ENCODE results near the gene SLC7A4. TPM values are rescaled to one million over a fixed set of nuclear protein-coding genes. Genes with fewer than 3 reads are reported as not detected.
A peak's percentile ranks its signal among the peaks of the same experiment; 100 is the strongest.
"Not testable (repeated sequence)": the region's sequence is repeated elsewhere in the genome, so short reads cannot be mapped to it uniquely, and the experiment has no call there.

The SLC7A4 gene
- total RNA-seq, 1 experiment from 2014 or later = not detected

GRCh38 chr22:21064917-21065864 is 32.8 kb upstream of the SLC7A4 start:
- DNase-seq (ENCODE audit: low read depth) = no peak

GRCh38 chr22:21064425-21064824 is 32.1 kb upstream of the SLC7A4 start:
- DNase-seq (ENCODE audit: low read depth) = not testable (repeated sequence)

GRCh38 chr22:21061660-21062321 is 29.4 kb upstream of the SLC7A4 start:
- not testable (repeated sequence) for DNase-seq (ENCODE audit: low read depth)

DNA sequence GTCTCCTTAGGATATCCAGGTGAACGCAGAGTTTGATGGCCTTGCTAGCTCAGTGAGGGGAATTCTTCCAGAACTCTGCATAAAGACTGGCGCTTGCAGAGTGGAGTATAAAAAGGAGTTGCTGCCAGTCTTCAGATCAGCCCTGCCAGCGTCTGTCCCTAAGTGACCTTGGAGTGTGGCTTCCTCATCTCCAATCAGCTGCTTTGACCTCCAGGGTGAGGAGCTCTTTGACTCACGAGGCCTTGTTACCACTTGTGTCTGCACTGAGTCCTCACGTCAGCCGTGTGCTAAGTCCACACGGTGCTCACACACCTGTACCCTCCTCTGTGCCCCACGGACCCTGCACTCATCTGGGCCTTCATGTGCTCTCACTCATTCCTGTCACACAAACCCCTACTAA is 28.0 kb upstream of the SLC7A4 start:
- DNase-seq (ENCODE audit: low read depth) = not testable (repeated sequence)

DNA sequence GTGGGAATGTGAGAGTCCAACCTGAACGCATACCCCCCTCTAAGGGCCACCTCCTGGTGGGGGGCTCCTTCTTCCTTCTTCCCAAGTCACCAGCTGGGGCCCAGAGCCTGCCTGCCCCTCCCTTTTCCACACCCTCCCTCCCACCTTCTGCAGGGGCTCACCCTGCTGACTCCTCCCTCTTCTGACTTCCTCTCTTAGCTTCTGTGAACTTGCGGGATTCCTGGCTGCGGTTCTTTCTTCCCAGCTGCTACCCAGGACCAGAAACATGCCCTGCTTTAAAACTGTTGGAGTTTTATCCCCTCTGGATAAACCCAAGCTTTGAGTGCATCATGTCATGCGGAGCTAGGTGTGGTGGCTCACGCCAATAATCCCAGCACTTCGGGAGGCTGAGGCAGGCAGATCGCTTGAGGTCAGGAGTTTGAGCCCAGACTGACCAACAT is 23.5 kb upstream of the SLC7A4 start:
- no peak for DNase-seq (ENCODE audit: low read depth)

GRCh38 chr22:21055564-21055834 is 23.1 kb upstream of the SLC7A4 start:
- no peak for DNase-seq (ENCODE audit: low read depth)

DNA sequence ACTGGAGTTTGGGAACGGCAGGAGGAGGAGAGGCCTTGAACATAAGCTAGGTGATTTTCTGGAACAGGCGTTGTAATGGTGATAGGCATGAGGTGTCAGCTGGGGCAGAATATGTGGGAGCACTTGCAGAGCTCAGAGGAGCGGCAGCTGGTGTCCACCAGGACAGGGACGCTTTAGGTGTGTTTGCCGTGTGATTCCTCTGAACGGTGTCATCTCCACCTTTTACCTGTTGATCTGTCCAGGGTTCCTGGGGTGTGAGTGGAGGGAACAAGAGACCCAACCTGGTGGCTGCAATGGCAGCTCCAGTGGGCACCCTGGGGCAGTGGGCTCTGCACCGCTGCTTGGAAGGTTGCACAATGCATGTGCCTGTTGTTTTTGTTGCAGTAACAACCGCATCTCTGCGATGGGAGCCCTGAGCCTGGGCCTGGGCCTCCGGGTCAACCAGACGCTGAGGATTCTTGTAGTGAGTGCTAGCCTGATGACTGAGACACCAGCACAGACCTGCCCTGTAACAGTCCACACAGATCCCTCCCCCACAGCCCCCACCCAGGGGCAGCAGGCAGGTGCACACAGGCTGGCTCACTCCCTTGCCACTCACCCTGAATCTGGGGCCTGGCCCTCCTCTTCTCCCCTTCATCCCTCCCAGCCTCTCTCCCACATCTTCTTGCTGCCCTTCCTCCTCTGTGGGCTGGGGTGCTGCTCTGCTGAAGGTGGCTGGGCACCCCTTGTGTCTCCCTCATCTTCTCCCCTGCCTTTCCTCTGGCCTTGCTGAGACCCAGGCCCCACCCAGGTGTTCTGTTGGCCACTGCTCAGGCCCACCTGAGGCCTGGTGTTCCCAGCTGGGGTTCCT is 22.6 kb upstream of the SLC7A4 start:
- DNase-seq (ENCODE audit: low read depth) = no peak

DNA sequence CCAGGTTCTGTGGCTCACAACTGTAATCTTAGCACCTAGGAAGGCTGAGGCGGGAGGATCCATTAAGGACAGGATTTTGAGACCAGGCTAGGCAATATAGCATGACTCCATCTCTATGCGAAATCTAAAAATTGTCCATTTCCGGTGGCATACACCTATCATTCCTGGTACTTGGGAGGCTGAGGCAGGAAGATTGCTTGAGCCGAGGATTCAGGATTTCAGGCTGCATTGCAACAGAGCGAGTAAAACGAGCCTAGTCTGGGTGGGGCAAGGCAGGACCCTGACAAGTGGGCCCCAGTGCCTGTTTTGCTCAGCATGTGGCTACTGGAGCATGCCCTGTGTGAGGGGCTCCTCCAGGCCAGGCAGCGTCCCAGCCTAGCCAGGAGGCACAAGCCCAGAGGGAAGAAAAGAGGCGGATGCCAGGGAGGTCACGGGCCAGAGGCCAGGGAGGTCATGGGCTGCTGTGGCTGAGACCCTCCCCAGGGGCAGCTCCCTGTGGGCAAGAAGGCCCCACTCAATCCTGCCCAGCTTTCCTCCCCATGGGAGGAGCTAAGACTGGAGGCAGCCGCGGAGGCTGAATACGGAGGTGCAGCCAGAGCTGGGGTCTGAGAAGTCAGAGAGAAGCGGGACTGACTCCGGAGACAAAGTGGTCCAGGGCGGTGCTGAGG is 21.8 kb upstream of the SLC7A4 start:
- no peak for DNase-seq (ENCODE audit: low read depth)

DNA sequence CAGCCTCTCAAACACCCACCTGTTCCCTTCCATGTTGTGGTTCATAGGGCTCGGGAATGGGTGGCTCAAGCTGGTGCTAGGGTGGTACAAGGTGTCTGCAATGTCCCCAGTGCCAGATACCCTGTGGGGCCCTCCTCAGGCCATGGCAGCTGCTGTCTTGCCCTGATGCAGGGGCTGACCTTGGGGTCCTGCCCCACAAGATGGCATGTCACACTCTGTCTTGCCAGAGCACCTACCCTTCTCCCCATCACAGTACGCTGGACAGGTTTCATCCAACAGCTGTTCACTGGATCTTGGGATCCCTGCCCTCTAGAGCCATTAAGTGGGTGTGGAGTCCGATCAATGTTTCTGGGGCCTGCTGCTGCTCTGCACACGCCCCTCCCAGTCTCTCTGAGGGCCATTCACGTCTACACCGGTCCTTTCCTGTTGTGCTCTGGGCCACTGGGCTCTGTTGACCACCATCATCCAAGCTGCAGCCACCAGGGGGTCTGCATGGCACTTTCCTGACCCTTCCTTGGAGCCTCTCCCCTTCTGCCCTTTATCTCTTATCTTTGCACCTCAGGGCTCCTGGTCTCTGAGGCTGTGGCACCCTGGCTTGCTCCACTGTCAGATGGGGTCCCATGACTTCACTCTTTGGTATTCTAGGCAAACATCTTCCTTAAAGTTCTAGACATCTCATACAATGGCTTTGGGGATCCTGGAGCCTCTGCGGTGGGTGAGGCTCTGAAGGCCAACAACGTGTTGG is 20.5 kb upstream of the SLC7A4 start:
- DNase-seq (ENCODE audit: low read depth) = no peak

DNA sequence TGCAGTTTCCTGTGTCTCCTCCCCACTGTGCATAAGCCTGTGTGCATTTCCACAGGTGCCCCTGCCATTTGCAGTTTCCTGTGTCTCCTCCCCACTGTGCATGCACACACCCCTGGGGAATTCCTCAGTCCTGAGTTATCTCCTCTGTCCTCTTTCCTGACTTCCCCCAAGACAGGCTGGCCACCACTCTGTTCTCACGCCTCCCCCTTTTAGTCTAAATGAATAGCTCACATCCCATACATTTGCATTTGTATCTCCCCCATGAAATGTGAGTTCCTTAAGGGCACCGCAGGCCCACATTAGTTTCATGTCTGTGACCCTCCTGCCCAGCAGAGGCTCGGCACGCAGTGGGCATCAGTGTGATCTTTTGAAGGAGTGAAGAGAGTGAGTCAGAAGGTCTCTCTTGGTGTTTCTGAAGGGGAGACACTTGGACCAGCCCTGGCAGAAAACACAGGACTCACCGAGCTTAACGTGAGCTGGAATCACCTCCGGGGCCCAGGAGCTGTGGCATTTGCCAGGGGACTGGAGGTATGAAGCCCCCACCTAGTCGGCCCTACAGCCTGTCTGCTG is 19.6 kb upstream of the SLC7A4 start:
- DNase-seq (ENCODE audit: low read depth) = peak; percentile 21

GRCh38 chr22:21051145-21051830 is 18.9 kb upstream of the SLC7A4 start:
- DNase-seq (ENCODE audit: low read depth) = no peak

DNA sequence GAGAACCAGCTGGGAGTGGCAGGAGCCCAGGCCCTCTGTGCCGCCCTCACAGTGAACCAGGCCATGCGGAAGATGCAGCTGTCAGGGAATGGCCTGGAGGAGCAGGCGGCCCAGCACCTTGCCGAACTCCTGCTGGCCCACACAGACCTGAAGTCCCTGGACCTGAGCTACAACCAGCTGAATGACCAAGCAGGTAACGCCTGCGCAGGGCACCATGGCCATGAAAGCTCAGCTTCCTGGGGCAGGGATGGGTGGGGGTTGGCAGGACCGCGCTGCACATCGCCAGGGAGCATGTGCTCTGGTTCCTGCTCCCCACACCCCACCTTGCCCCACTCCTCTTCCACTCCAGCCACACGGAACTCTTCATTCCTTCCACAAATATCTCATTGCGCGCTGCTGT is 16.6 kb upstream of the SLC7A4 start:
- DNase-seq (ENCODE audit: low read depth) = not testable (repeated sequence)

DNA sequence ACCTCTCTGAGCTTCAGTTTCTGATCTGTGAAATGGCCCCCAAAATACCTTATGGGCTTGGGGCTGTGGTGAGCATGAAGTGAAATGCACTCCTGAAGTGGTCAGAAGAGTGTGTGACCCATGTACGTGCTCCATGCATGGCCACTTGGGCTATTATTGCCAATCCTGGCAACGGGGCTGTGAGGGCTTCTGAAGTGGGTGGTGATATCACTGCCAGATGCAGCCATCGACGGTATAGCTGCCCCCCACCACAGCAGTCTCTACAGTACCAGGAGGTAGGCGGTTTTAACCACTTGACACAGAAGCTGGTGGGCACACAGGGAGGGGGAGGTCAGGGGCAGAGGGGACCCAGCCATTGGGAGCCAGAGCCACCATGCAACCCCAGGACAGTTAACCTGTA is 16.1 kb upstream of the SLC7A4 start:
- DNase-seq (ENCODE audit: low read depth) = not testable (repeated sequence)

DNA sequence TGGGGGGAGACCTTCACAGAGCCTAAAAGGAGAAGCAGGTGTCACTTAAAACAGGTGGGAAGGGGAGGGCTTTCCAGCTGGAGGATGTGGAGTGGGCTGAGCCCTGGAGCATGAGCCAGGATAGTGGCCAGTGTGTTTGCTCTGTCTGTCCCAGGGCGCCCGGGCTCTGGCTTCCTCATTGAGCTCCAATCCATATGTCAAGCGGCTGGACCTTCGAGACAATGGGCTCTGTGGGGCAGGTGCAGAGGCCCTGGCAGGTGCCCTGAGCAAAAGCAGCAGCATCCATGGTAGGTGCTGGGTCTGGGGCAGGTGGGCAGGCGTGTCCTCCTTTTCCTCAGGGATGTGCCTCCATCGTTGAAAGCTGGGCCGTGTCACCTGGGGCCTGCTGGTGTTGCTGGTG is 15.4 kb upstream of the SLC7A4 start:
- DNase-seq (ENCODE audit: low read depth) = no peak

GRCh38 chr22:21047035-21047661 is 14.8 kb upstream of the SLC7A4 start:
- no peak for DNase-seq (ENCODE audit: low read depth)

GRCh38 chr22:21045585-21046294 is 13.4 kb upstream of the SLC7A4 start, which contains the start of gene LRRC74B:
Gene LRRC74B, plus strand, starts transcription at chr22:21045946. Its CDS starts 41 bp downstream, at chr22:21045987.
- DNase-seq (ENCODE audit: low read depth) = peak; percentile 91

GRCh38 chr22:21044931-21045584 is 12.7 kb upstream of the SLC7A4 start:
- peak; percentile 80 for DNase-seq (ENCODE audit: low read depth)

GRCh38 chr22:21043860-21044535 is 11.6 kb upstream of the SLC7A4 start:
- DNase-seq (ENCODE audit: low read depth) = no peak
